Thyroid gland (tissue), 4 donors: ENCODE data around the gene SLC44A1. TPM values are rescaled to one million over a fixed set of nuclear protein-coding genes. Genes with fewer than 3 reads are reported as not detected.

Experiments used
- DNase-seq, 2 donors: peaks; one replicate each; pipeline ENCODE4 v3.0.0-alpha.2; 2019
- H3K27ac ChIP-seq, 3 donors: fragments of 200-600 bp; sonication (generic); 1 replicate in 2 of 3; 2 replicates in 1 of 3; pipeline ENCODE4 v1.5.1; 2016 to 2019; ENCODE audit warnings: mild to moderate bottlenecking in 1 of 3, moderate library complexity in 1 of 3
- H3K27me3 ChIP-seq: fragments of 200-600 bp; sonication (generic); one replicate; pipeline ENCODE4 v1.5.1; 2019
- H3K36me3 ChIP-seq, 2 donors: fragments of 200-600 bp; sonication (generic); one replicate each; pipeline ENCODE4 v1.5.1; 2016 to 2019
- H3K4me1 ChIP-seq, 2 donors: fragments of 200-600 bp; sonication (generic); one replicate each; pipeline ENCODE4 v1.5.1; 2017 to 2019
- H3K4me3 ChIP-seq, 3 donors: fragments of 200-600 bp; sonication (generic); replicated peaks in 1 of 3; 1 replicate in 2 of 3; 2 replicates in 1 of 3; pipeline ENCODE4 v1.5.1; 2016; ENCODE audit warnings: mild to moderate bottlenecking in 1 of 3
- H3K9me3 ChIP-seq: fragments of 200-600 bp; sonication (generic); one replicate; pipeline ENCODE4 v1.5.1; 2017
- POLR2A ChIP-seq, 2 donors: fragments of 450-650 bp; IDR thresholded peaks; one replicate each; pipeline ENCODE4 v1.6.1; 2017; ENCODE audit warnings: antibody characterized with exemption in 2 of 2, mild to moderate bottlenecking in 2 of 2, moderate library complexity in 1 of 2
- WGBS, 2 donors: methylation state at CpG; one replicate each; pipeline ENCODE4 v1.1.5; 2017; 5-methylcytosine and 5-hydroxymethylcytosine counted together
- intact Hi-C: fragments of 100-400 bp; cut with DNase I; formaldehyde crosslinking; loops from one replicate; pipeline ENCODE4 v1.15.1; 2023
- total RNA-seq, 4 donors: library from RNA; depleted of rRNA; stranded (reverse); fragments of >200 nt; gene quantifications; one replicate each; pipeline ENCODE4 v1.2.3, GENCODE V29; 2016
- TF ChIP-seq, protein P1 (sequence below), 6 experiments: fragments of 200-600 bp in 3 of 6; fragments of 450-650 bp in 3 of 6; sonication (generic) in 3 of 6; IDR thresholded peaks; one replicate each; pipeline ENCODE4 v1.5.1; 2016 to 2019; ENCODE audit warnings: antibody characterized with exemption in 6 of 6, mild to moderate bottlenecking in 2 of 6, inconsistent platforms in 1 of 6, moderate library complexity in 1 of 6

SLC44A1 gene
- total RNA-seq, 4 donors from 2014 or later: 102 to 144 (median 132) TPM

DNA sequence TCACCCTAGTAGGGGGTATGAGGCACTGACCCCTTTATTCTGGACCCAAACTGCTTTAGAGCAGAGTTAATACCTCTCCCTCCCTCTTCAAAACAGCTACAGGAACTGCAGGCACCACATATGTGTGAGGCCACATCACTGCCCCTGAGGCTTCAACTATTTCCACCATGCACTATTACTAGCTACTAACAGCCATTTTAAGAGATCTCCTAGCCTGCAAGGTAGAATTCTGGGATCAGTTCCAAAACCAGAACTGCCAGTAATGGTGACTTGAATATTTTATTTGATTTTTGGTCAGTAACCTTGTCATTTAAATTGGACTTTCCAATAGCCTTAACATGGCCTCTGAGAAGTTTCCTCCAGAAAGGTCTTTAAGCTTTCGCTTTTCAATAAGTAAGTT is 148.1 kb downstream of the SLC44A1 start:
- Histone ChIP-seq H3K9me3 (no peaks in the 10 kb centered on the region), H3K4me1 (no peaks in the 10 kb centered on the region), H3K27me3 (no peaks in the 10 kb centered on the region), H3K4me3 (no peak overlapping the region), H3K27ac (no peak overlapping the region), H3K36me3 (no peaks in the 10 kb centered on the region)
- DNase-seq: no peak
- 95 to 96% methylated on average over 1 of the region's 1 CpG for WGBS, 2 donors
- TF ChIP-seq POLR2A (IDR thresholded peaks at IDR 0.05): no peak
- TF ChIP-seq, protein P1, sequence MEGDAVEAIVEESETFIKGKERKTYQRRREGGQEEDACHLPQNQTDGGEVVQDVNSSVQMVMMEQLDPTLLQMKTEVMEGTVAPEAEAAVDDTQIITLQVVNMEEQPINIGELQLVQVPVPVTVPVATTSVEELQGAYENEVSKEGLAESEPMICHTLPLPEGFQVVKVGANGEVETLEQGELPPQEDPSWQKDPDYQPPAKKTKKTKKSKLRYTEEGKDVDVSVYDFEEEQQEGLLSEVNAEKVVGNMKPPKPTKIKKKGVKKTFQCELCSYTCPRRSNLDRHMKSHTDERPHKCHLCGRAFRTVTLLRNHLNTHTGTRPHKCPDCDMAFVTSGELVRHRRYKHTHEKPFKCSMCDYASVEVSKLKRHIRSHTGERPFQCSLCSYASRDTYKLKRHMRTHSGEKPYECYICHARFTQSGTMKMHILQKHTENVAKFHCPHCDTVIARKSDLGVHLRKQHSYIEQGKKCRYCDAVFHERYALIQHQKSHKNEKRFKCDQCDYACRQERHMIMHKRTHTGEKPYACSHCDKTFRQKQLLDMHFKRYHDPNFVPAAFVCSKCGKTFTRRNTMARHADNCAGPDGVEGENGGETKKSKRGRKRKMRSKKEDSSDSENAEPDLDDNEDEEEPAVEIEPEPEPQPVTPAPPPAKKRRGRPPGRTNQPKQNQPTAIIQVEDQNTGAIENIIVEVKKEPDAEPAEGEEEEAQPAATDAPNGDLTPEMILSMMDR (IDR thresholded peaks at IDR 0.05): no peak
- intact Hi-C loops: no loop called here

DNA sequence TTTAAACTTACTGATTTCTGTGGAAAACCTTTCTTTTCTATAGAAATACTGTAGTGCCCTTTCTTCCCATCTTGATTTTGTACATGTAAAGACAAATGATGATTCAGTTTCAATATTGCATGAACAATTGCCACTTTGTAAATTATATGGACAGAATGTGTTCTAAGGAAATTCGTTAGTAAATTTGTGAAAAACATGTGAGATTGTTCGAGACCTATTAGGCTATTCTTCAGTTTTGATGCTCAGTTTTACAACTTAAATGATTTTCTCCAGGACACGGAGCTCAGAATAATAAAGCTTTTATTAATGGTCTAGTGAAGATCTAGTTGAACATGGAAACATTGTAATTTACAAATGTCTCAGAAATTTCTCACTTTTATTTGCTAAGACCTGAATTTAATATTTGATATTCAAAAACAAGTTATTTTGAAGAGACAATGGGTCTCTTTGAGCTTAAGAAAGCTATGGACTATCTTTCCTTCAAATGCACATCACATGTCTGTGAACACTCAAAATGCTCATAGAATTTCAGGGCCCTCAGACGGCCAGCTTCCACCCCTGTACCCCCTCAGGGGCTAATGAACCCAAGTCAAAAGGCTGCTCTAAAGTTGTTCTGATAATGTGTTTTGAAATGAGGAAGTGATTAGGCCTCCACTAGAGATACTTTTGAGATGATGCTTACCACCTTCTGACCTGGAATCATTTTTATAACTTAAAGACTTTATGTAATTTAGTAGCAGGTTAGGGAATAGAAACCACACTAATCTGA is 149.3 kb downstream of the SLC44A1 start:
- H3K9me3 ChIP-seq: no peaks in the 10 kb centered on the region
- WGBS, 2 donors: 91 to 95% methylated on average over 4 of the region's 4 CpGs
- no peak overlapping the region for H3K4me3 ChIP-seq
- no peaks in the 10 kb centered on the region for H3K4me1 ChIP-seq
- TF ChIP-seq POLR2A (IDR thresholded peaks at IDR 0.05): no peak
- TF ChIP-seq, protein P1 (IDR thresholded peaks at IDR 0.05): no peak
- no peak overlapping the region for H3K27ac ChIP-seq
- no peaks in the 10 kb centered on the region for H3K36me3 ChIP-seq
- intact Hi-C loops: no loop called here
- DNase-seq: no peak
- no peaks in the 10 kb centered on the region for H3K27me3 ChIP-seq

DNA sequence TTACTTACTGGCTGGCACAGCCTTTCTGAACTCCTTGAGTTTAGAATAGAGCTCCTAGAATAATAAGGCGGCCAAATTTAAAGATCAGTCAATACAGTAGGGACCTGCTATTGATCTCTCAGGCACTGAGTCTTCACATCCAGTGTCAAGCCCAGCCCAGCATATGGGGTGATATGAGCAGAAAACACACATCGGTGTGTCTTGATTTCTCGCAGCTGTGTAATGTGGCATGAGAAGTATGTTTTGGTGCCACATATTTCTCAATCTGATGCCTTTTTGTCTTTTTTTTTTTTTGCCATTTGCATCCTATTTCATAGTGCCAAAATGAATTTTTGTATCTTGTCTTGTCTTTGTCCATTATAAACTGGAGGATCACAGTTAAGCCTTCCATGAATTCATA is 152.0 kb downstream of the SLC44A1 start:
- no peaks in the 10 kb centered on the region for H3K27me3 ChIP-seq
- intact Hi-C loops: no loop called here
- no peak overlapping the region for H3K27ac ChIP-seq
- no peak for DNase-seq
- H3K4me1 ChIP-seq: no peaks in the 10 kb centered on the region
- 94 to 95% methylated on average over 3 of the region's 3 CpGs for WGBS, 2 donors
- H3K9me3 ChIP-seq: no peaks in the 10 kb centered on the region
- no peaks in the 10 kb centered on the region for H3K36me3 ChIP-seq
- no peak for TF ChIP-seq POLR2A (IDR thresholded peaks at IDR 0.05)
- TF ChIP-seq, protein P1 (IDR thresholded peaks at IDR 0.05): no peak
- H3K4me3 ChIP-seq: no peak overlapping the region

DNA sequence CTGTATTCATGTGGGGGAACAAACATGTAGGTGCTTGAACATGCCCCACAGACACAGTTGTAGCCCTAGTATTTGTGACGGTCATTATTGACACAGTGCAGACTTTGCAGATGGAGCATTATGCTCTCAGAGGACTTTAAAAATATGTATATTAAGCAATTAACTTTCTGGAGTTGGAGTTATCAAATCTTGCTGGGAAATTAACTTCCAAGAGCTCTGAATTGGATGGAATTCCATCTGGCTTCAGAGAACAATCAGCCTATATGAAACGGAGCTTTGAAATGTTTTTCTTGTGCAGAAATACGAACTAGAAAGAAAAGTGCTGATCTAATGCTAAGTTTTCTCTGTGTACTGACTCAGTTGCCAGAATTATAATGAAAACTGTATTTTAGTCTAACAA is 152.4 kb downstream of the SLC44A1 start:
- TF ChIP-seq POLR2A (IDR thresholded peaks at IDR 0.05): no peak
- TF ChIP-seq, protein P1 (IDR thresholded peaks at IDR 0.05): no peak
- Histone ChIP-seq H3K36me3 (no peaks in the 10 kb centered on the region), H3K4me1 (no peaks in the 10 kb centered on the region), H3K27ac (no peak overlapping the region), H3K9me3 (no peaks in the 10 kb centered on the region), H3K27me3 (no peaks in the 10 kb centered on the region), H3K4me3 (no peak overlapping the region)
- no peak for DNase-seq
- WGBS, 2 donors: 80 to 92% methylated on average over 3 of the region's 3 CpGs
- intact Hi-C loops: no loop called here

DNA sequence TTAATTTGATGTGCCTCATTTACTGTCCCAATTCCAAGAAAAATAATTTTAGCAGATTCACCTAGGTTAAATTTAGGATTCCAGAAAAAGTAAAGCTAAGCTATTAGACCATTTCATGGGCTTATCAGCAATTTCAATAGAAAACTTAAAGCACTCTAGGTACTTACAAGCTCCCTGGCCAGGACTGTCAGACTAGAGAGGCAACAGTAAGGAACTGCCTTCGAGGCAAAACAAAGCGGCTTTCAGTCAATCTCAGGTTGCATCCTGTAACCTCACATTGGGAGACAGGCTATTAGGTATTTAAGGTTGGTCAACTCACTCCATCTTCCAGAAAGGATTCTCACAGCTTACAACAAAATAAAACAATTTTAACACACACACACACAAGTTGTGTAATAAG is 154.7 kb downstream of the SLC44A1 start:
- WGBS, 2 donors: 69 to 72% methylated on average over 2 of the region's 2 CpGs
- no peak for DNase-seq
- no peak for TF ChIP-seq POLR2A (IDR thresholded peaks at IDR 0.05)
- TF ChIP-seq, protein P1 (IDR thresholded peaks at IDR 0.05): no peak
- intact Hi-C loops: no loop called here
- no peaks in the 10 kb centered on the region for H3K9me3 ChIP-seq
- no peak overlapping the region for H3K27ac ChIP-seq
- H3K4me1 ChIP-seq: no peaks in the 10 kb centered on the region
- H3K36me3 ChIP-seq: no peaks in the 10 kb centered on the region
- no peaks in the 10 kb centered on the region for H3K27me3 ChIP-seq
- H3K4me3 ChIP-seq: no peak overlapping the region
